HL-60 (cell line): ENCODE results near the gene WWOX.

ENCODE experiments used
- DNase-seq, 2 experiments: peaks; one replicate each; pipeline ENCODE4 v3.0.0-alpha.2; 2010 to 2020; ENCODE audit warnings: low read depth in 1 of 2, low spot score in 1 of 2
- H3K27ac ChIP-seq: fragments of 250-450 bp; sonication (Bioruptor Pico); replicated peaks from 2 replicates; pipeline ENCODE4 v1.5.1; 2020; ENCODE audit warnings: mild to moderate bottlenecking, moderate library complexity
- H3K27me3 ChIP-seq: fragments of 250-450 bp; sonication (Bioruptor Pico); 2 replicates; pipeline ENCODE4 v1.5.1; 2021; ENCODE audit warnings: mild to moderate bottlenecking, moderate library complexity; ENCODE audit not compliant: insufficient read depth, poor library complexity, severe bottlenecking
- H3K4me3 ChIP-seq: replicated peaks from 2 replicates; pipeline ENCODE4 v1.5.1; 2011; ENCODE audit warnings: mild to moderate bottlenecking, control low read depth, low read length; ENCODE audit not compliant: insufficient read depth
- GABPA ChIP-seq: IDR thresholded peaks from 2 replicates; pipeline ENCODE4 v1.6.1; 2012; ENCODE audit warnings: low read depth
- POLR2AphosphoS5 ChIP-seq: IDR thresholded peaks from 2 replicates; pipeline ENCODE4 v1.6.1; 2012; ENCODE audit warnings: low read depth
- REST ChIP-seq: IDR thresholded peaks from 2 replicates; pipeline ENCODE4 v1.6.1; 2012; ENCODE audit warnings: low read depth; ENCODE audit not compliant: insufficient replicate concordance
- SPI1 ChIP-seq: IDR thresholded peaks from 2 replicates; pipeline ENCODE4 v1.6.1; 2012; ENCODE audit warnings: low read depth, mild to moderate bottlenecking, borderline replicate concordance
- TF ChIP-seq, protein P1 (sequence below): IDR thresholded peaks from one replicate; pipeline ENCODE4 v1.5.1; 2011; ENCODE audit warnings: low read length, control low read depth, inconsistent platforms; ENCODE audit not compliant: insufficient read depth

WWOX gene

GRCh38 chr16:78116946-78117345, 17.5 kb downstream of the WWOX start:
- DNase-seq, result no peak
- no peak overlapping the region for H3K27ac ChIP-seq

GRCh38 chr16:78117391-78117790, 17.9 kb downstream of the WWOX start:
- Histone ChIP-seq H3K27ac (no peak overlapping the region), H3K4me3 (no peak overlapping the region), H3K27me3 (no peaks in the 10 kb centered on the region)
- TF ChIP-seq POLR2AphosphoS5 (no peak), SPI1 (no peak), GABPA (no peak), REST (no peak)
- TF ChIP-seq, protein P1, sequence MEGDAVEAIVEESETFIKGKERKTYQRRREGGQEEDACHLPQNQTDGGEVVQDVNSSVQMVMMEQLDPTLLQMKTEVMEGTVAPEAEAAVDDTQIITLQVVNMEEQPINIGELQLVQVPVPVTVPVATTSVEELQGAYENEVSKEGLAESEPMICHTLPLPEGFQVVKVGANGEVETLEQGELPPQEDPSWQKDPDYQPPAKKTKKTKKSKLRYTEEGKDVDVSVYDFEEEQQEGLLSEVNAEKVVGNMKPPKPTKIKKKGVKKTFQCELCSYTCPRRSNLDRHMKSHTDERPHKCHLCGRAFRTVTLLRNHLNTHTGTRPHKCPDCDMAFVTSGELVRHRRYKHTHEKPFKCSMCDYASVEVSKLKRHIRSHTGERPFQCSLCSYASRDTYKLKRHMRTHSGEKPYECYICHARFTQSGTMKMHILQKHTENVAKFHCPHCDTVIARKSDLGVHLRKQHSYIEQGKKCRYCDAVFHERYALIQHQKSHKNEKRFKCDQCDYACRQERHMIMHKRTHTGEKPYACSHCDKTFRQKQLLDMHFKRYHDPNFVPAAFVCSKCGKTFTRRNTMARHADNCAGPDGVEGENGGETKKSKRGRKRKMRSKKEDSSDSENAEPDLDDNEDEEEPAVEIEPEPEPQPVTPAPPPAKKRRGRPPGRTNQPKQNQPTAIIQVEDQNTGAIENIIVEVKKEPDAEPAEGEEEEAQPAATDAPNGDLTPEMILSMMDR, result no peak
- no peak for DNase-seq

More at GRCh38 chr16:78116946-78117345, 17.5 kb downstream of the WWOX start:
- no peak overlapping the region for H3K4me3 ChIP-seq
- no peaks in the 10 kb centered on the region for H3K27me3 ChIP-seq
- TF ChIP-seq SPI1, result peak; percentile 25; the same call in 1 of the 2 replicates
- TF ChIP-seq, protein P1, result no peak

DNA sequence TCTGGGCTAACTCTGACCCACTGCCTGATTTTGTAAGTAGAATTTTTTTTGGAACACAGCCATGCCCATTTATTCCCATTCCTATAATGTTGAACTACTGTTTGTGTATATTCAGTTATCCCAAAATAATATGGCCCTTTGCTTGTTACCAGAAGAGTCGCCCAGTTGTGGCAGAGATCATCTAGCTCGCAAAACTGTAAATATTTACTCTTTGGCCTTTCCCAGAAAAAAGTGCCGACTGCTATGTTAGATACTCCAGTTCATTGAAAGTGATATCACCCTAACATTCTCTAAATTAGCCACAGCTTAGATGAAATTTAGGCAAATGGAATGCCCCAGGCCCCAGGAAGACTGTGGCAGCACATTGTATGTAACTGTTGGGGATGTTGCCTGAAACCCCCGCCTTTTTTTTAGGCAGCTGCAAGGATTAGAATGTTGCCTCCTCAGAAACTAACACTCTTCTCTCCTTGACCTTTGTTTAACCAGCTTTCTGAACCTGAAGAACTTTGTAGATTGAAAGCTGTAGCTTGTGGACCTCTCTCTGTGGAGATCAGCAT, 19.1 kb downstream of the WWOX start:
- H3K27ac ChIP-seq, result no peak overlapping the region
- TF ChIP-seq POLR2AphosphoS5, result no peak
- TF ChIP-seq SPI1, result no peak
- TF ChIP-seq, protein P1, result no peak
- no peak for TF ChIP-seq GABPA
- no peak for TF ChIP-seq REST
- H3K27me3 ChIP-seq, result no peaks in the 10 kb centered on the region
- no peak overlapping the region for H3K4me3 ChIP-seq
- DNase-seq, result no peak

- Histone ChIP-seq H3K27me3 (no peaks in the 10 kb centered on the region), H3K27ac (no peak overlapping the region), H3K4me3 (no peak overlapping the region)
- TF ChIP-seq SPI1 (no peak), GABPA (no peak), POLR2AphosphoS5 (no peak), REST (no peak)
- TF ChIP-seq, protein P1, result no peak
- no peak for DNase-seq
Measured at GRCh38 chr16:78122774-78123315, 23.4 kb downstream of the WWOX start.
